Measurements from ENCODE around the gene TPGS1.

Gene TPGS1

DNA sequence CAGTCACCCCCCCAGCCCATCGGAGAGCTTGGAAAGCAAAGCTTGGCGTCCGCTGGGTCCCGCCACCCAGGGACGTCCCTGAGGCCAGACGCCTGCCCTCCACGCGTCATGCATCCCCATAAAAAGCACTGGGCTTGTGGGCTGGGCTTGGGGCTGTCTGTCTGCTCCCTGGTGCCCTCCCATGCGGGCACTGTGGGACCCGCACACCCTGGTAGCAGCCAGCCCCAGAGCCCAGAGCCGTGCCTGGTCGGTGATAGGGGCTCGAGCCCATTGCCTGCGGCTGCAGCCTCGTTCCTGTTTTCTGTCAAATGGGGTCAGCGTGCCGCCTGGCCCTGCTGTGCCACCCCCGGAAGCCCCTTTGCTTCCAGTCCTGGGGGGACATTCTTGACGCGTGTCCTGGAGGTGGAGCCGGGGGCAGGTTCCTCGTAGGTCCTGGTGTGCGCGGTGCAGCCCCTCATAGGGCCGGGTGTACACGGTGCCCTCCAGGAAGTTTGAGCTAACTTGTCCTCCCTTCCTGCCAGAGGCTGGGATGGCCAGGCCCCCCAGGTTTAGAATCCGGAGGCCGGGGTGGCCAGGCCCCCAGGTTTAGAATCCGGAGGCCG, 32.2 kb downstream of the TPGS1 start:
- Histone ChIP-seq H3K9ac (ENCODE audit: low read length) (no peak overlapping the region), H3K4me3 (ENCODE audit: low read length) (no peak overlapping the region), H3K9me3 (ENCODE audit: control insufficient read depth, low read length) (no peaks in the 10 kb centered on the region), H3K27me3 (replicated peaks; ENCODE audit: control insufficient read depth, insufficient read depth, low read length) (no peaks in the 10 kb centered on the region), H3K36me3 (ENCODE audit: control insufficient read depth, insufficient read depth, low read length, severe bottlenecking) (peaks cover 47% of the 10 kb centered on the region), H3K4me1 (ENCODE audit: control insufficient read depth, insufficient read depth, low read length) (no peaks in the 10 kb centered on the region)
- DNase-seq (ENCODE audit: low read depth), result no peak

DNA sequence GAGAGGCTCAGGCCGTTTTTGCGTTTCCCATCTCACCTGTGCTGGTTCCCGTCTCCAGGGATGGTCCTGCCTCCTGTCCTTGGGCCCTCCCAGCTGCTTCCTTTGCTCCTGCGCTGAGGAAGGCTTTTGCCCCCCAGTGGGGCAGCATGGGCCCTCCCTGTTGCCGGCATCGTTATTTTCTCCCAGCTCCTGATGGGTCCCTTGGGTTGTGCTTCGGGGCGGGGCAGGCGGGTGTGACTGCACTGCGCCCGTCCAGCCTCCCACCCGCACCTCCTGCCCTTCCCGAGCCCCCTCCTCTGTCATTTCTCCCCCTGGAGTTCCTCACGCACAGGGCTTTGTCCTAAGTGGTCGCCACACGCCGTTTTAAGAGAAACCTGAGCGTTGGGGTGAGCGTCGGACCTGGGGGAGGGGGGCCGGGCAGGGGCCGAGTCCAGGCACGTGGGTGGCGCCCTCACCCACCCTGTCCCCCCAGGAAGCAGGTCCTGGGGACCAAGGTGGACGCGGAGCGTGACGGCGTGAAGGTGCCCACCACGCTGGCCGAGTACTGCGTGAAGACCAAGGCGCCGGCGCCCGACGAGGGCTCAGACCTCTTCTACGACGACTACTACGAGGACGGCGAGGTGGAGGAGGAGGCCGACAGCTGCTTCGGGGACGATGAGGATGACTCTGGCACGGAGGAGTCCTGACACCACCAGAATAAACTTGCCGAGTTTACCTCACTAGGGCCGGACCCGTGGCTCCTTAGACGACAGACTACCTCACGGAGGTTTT, 33.8 kb downstream of the TPGS1 start:
- H3K4me1 ChIP-seq (ENCODE audit: control insufficient read depth, insufficient read depth, low read length), result no peaks in the 10 kb centered on the region
- DNase-seq (ENCODE audit: low read depth), result no peak
- no peaks in the 10 kb centered on the region for H3K27me3 ChIP-seq (replicated peaks; ENCODE audit: control insufficient read depth, insufficient read depth, low read length)
- no peaks in the 10 kb centered on the region for H3K9me3 ChIP-seq (ENCODE audit: control insufficient read depth, low read length)
- peaks cover 47% of the 10 kb centered on the region for H3K36me3 ChIP-seq (ENCODE audit: control insufficient read depth, insufficient read depth, low read length, severe bottlenecking)
- H3K9ac ChIP-seq (ENCODE audit: low read length), result no peak overlapping the region
- H3K4me3 ChIP-seq (ENCODE audit: low read length), result no peak overlapping the region

DNA sequence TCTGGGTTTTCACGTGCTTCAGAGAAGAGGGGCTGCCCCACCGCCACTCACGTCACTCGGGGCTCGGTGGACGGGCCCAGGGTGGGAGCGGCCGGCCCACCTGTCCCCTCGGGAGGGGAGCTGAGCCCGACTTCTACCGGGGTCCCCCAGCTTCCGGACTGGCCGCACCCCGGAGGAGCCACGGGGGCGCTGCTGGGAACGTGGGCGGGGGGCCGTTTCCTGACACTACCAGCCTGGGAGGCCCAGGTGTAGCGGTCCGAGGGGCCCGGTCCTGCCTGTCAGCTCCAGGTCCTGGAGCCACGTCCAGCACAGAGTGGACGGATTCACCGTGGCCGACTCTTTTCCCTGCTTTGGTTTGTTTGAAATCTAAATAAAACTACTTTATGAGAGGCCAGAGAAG, 34.4 kb downstream of the TPGS1 start:
- Histone ChIP-seq H3K27me3 (replicated peaks; ENCODE audit: control insufficient read depth, insufficient read depth, low read length) (no peaks in the 10 kb centered on the region), H3K4me1 (ENCODE audit: control insufficient read depth, insufficient read depth, low read length) (no peaks in the 10 kb centered on the region), H3K36me3 (ENCODE audit: control insufficient read depth, insufficient read depth, low read length, severe bottlenecking) (peaks cover 42% of the 10 kb centered on the region)

DNA sequence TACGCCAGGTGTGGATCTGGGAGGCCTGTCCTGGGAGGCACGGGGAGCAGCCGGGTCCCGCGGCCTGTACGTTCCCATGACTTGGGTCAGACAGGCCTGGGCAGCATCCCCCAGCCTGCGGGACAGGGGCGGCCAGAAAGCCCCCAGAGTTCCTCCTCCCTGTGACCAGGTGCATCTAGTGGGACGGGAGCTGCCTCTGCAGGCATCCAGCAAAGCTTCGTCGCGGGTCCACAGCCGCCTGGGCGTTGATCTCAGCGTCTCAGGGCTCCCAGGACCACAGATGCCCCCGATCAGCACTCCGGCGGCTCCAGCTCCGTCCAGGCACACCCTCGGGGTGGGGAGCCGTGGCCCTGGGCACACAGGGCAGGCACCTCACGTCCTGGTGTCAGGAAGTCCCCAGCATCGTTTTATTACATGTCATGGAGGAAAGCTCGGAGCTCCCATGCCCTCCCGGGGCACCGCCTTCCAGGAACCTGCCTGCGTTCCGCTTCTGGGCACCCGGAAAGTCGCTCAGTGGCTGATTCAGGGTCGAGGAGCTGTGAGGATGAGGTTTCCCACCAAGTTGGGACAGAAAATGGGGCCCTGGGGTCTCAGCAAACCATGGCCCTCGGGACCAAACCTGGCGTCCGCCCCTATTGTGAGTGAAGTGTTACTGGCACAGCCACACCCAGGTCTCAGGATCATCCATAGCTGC, 35.0 kb downstream of the TPGS1 start:
- H3K27me3 ChIP-seq (replicated peaks; ENCODE audit: control insufficient read depth, insufficient read depth, low read length), result no peaks in the 10 kb centered on the region
- no peaks in the 10 kb centered on the region for H3K4me1 ChIP-seq (ENCODE audit: control insufficient read depth, insufficient read depth, low read length)
- H3K9ac ChIP-seq (ENCODE audit: low read length), result no peak overlapping the region
- no peaks in the 10 kb centered on the region for H3K9me3 ChIP-seq (ENCODE audit: control insufficient read depth, low read length)
- peaks cover 38% of the 10 kb centered on the region for H3K36me3 ChIP-seq (ENCODE audit: control insufficient read depth, insufficient read depth, low read length, severe bottlenecking)
- no peak for DNase-seq (ENCODE audit: low read depth)
- H3K4me3 ChIP-seq (ENCODE audit: low read length), result no peak overlapping the region

More for the DNA sequence above, 34.4 kb downstream of the TPGS1 start:
- no peak for DNase-seq (ENCODE audit: low read depth)
- Histone ChIP-seq H3K4me3 (ENCODE audit: low read length) (no peak overlapping the region), H3K9ac (ENCODE audit: low read length) (no peak overlapping the region), H3K9me3 (ENCODE audit: control insufficient read depth, low read length) (no peaks in the 10 kb centered on the region)

DNA sequence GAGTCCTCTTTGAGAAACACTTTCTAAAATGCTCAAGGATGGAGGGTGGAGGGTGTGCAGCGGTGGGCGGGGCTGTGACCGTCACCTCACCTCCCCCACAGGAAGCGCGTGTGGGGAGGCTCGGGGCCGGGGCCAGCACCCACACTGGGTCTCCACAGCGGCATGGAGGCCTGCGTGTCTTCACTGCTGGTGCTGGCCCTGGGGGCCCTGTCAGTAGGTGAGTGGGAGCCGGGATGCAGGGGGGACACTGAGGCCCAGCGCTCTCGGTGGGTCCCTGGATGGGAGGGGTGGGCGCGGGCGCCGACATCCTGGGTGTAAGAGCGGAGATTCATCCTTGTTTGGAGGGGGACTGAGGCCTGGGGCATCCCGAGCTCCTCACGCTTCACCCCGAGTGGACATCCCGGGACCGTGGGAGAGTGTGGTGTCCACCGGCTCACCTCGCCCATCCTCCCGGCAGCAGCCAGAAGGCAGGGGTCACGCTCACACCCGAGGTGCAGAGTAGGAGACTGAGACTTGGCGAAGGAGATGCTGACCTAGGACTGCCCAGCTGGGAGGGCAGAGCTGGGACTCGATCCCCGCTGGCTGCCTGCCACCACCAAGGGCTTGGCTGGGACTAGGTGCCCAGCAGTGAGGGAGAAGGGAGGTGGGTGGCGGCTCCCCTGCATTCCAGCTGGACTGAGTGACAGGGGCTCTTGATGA, 36.8 kb downstream of the TPGS1 start, which contains the start of gene GZMM:
Gene GZMM, plus strand, starts transcription at position 144 of the 699 bp plus-strand sequence. Its CDS starts 19 bp downstream, at position 163.
- H3K9ac ChIP-seq (ENCODE audit: low read length), result no peak within 1 kb of the TSS
- peaks cover 24% of the 10 kb centered on the region for H3K36me3 ChIP-seq (ENCODE audit: control insufficient read depth, insufficient read depth, low read length, severe bottlenecking)
- no peaks in the 10 kb centered on the region for H3K4me1 ChIP-seq (ENCODE audit: control insufficient read depth, insufficient read depth, low read length)
- no peak within 1 kb of the TSS for H3K4me3 ChIP-seq (ENCODE audit: low read length)
- DNase-seq (ENCODE audit: low read depth), result no peak
- H3K9me3 ChIP-seq (ENCODE audit: control insufficient read depth, low read length), result no peaks in the 10 kb centered on the region
- peaks cover 4% of the 10 kb centered on the region for H3K27me3 ChIP-seq (replicated peaks; ENCODE audit: control insufficient read depth, insufficient read depth, low read length)

DNA sequence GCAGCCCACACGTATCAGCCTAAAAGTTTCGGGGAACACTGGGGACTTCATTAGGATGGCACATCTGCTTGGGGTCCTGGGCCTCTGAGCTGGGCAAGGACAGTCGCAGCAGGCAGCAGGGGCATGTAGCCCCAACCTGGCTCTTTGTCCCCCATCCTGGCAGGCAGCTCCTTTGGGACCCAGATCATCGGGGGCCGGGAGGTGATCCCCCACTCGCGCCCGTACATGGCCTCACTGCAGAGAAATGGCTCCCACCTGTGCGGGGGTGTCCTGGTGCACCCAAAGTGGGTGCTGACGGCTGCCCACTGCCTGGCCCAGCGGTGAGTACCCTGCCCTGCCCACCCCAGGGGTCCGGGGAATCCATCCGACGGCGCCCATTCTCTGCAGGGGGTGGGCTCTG, 39.8 kb downstream of the TPGS1 start:
- no peak for DNase-seq (ENCODE audit: low read depth)

DNA sequence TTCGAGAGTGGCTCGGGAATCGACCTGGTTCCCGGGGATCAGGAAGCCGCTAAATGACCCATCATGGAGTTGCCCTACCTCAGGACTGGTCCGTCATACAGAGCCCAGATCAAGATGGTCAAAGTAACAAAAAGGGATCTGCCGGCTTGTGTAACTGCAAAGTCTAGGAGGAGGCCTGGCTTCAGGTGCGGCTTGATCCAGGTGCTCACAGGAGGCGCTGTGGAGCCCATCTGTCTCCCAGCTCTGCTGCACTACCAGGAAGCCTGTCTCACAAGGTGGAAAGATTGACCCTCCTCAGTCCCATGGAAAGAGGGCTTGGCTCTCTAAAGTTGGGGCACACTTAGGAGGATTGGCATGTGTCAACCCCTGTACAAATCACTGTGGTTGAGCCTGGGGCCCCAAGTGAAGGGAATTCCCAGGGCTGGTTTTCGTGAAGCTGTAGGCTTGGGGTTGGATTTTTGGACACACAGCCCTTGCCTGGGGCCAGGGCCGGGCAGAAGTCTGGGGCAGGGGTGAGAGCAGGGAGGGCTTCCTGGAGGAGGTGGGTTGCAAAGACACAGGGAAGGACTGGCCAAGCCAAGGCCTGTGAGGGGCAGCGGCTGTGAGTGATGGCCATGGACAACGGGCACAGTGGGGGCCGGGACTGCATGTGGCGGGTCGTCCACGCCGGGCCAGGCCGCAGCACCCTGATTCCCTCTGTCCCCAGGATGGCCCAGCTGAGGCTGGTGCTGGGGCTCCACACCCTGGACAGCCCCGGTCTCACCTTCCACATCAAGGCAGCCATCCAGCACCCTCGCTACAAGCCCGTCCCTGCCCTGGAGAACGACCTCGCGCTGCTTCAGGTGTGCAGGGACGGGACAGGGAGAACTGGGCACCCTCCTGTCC, 40.8 kb downstream of the TPGS1 start:
- no peak overlapping the region for H3K9ac ChIP-seq (ENCODE audit: low read length)
- H3K36me3 ChIP-seq (ENCODE audit: control insufficient read depth, insufficient read depth, low read length, severe bottlenecking), result no peaks in the 10 kb centered on the region
- no peaks in the 10 kb centered on the region for H3K4me1 ChIP-seq (ENCODE audit: control insufficient read depth, insufficient read depth, low read length)
- peaks cover 4% of the 10 kb centered on the region for H3K27me3 ChIP-seq (replicated peaks; ENCODE audit: control insufficient read depth, insufficient read depth, low read length)
- DNase-seq (ENCODE audit: low read depth), result no peak
- no peak overlapping the region for H3K4me3 ChIP-seq (ENCODE audit: low read length)
- H3K9me3 ChIP-seq (ENCODE audit: control insufficient read depth, low read length), result no peaks in the 10 kb centered on the region

More for the DNA sequence above, 39.8 kb downstream of the TPGS1 start:
- H3K9ac ChIP-seq (ENCODE audit: low read length), result no peak overlapping the region
- H3K9me3 ChIP-seq (ENCODE audit: control insufficient read depth, low read length), result no peaks in the 10 kb centered on the region
- H3K4me3 ChIP-seq (ENCODE audit: low read length), result no peak overlapping the region
- peaks cover 4% of the 10 kb centered on the region for H3K27me3 ChIP-seq (replicated peaks; ENCODE audit: control insufficient read depth, insufficient read depth, low read length)
- H3K36me3 ChIP-seq (ENCODE audit: control insufficient read depth, insufficient read depth, low read length, severe bottlenecking), result peaks cover 5% of the 10 kb centered on the region
- H3K4me1 ChIP-seq (ENCODE audit: control insufficient read depth, insufficient read depth, low read length), result no peaks in the 10 kb centered on the region

DNA sequence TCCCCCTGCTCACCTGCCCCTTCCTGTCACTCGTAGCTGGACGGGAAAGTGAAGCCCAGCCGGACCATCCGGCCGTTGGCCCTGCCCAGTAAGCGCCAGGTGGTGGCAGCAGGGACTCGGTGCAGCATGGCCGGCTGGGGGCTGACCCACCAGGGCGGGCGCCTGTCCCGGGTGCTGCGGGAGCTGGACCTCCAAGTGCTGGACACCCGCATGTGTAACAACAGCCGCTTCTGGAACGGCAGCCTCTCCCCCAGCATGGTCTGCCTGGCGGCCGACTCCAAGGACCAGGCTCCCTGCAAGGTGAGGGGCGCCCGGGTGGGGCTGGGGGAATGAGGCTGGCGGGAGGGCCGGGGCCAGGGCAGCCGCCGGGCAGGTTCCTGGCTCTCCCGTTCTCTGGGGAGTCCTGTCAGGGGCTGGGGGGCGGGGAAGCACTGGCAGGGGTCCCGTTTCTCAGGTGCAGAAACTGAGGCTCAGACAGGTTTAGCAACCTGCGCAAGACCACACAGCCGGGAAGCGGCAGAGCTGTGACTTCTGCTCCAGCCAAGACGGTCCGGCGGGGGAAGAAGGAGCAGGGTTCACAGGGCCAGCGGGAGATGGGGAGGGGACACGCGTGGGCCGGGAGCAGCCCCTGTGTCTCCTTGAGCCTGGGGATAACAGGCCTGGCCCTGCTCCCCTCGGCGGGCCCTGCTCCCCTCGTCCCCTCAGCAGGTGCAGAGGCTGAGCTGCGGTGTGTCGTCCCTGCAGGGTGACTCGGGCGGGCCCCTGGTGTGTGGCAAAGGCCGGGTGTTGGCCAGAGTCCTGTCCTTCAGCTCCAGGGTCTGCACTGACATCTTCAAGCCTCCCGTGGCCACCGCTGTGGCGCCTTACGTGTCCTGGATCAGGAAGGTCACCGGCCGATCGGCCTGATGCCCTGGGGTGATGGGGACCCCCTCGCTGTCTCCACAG, 41.9 kb downstream of the TPGS1 start:
- no peaks in the 10 kb centered on the region for H3K9me3 ChIP-seq (ENCODE audit: control insufficient read depth, low read length)
- no peaks in the 10 kb centered on the region for H3K4me1 ChIP-seq (ENCODE audit: control insufficient read depth, insufficient read depth, low read length)
- no peak for DNase-seq (ENCODE audit: low read depth)
- H3K27me3 ChIP-seq (replicated peaks; ENCODE audit: control insufficient read depth, insufficient read depth, low read length), result peaks cover 4% of the 10 kb centered on the region
- no peak overlapping the region for H3K9ac ChIP-seq (ENCODE audit: low read length)
- H3K4me3 ChIP-seq (ENCODE audit: low read length), result no peak overlapping the region
- no peaks in the 10 kb centered on the region for H3K36me3 ChIP-seq (ENCODE audit: control insufficient read depth, insufficient read depth, low read length, severe bottlenecking)

DNA sequence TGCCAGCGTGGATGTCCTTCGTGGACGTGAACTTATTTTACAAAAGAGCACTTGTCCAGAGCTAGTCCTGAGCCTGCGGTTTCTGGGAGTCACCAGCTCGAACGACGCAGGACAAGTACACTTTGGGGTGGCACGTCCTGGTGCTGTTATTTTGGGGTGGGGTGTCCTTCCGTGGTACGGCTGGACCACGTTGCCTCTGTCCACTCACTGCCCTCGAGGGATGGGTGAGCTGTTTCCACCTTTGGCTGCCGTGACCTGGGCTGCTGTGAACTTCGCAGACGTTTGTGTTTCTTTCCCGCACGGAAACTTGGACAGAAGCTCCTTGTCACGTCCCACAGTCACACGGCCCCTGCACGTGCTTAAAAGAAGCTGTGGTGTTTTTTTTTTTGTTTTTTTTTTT, 47.5 kb downstream of the TPGS1 start:
- no peaks in the 10 kb centered on the region for H3K9me3 ChIP-seq (ENCODE audit: control insufficient read depth, low read length)
- no peak for DNase-seq (ENCODE audit: low read depth)
- peaks cover 4% of the 10 kb centered on the region for H3K4me1 ChIP-seq (ENCODE audit: control insufficient read depth, insufficient read depth, low read length)
- no peaks in the 10 kb centered on the region for H3K27me3 ChIP-seq (replicated peaks; ENCODE audit: control insufficient read depth, insufficient read depth, low read length)
- no peak overlapping the region for H3K4me3 ChIP-seq (ENCODE audit: low read length)
- H3K36me3 ChIP-seq (ENCODE audit: control insufficient read depth, insufficient read depth, low read length, severe bottlenecking), result no peaks in the 10 kb centered on the region
- H3K9ac ChIP-seq (ENCODE audit: low read length), result no peak overlapping the region

DNA sequence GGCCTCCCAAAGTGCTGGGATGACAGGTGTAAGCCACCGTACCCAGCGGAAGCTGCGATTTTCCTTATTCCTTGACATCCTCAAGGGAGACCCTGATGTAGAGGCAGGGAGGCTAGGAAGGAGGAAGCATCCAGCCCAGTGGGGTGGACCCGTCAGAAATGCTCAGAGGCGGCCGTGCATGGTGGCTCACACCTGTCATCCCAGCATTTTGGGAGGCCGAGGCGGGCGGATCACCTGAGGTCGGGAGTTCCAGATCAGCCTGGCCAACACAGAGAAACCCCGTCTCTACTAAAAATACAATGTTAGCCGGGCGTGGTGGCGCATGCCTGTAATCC, 48.1 kb downstream of the TPGS1 start:
- DNase-seq (ENCODE audit: low read depth), result no peak
- Histone ChIP-seq H3K4me3 (ENCODE audit: low read length) (no peak overlapping the region), H3K27me3 (replicated peaks; ENCODE audit: control insufficient read depth, insufficient read depth, low read length) (no peaks in the 10 kb centered on the region), H3K4me1 (ENCODE audit: control insufficient read depth, insufficient read depth, low read length) (peaks cover 4% of the 10 kb centered on the region), H3K36me3 (ENCODE audit: control insufficient read depth, insufficient read depth, low read length, severe bottlenecking) (no peaks in the 10 kb centered on the region), H3K9ac (ENCODE audit: low read length) (no peak overlapping the region), H3K9me3 (ENCODE audit: control insufficient read depth, low read length) (no peaks in the 10 kb centered on the region)
